Activated naive CD4-positive, alpha-beta T cell treated with Interleukin-2 at 50 U/mL for 16 hours (primary cell): ENCODE measurements around the gene MYOM1.
A peak's percentile ranks its signal among the peaks of the same experiment; 100 is the strongest.

Source experiments
- DNase-seq: peaks from one replicate; pipeline ENCODE4 v3.0.0-alpha.2; 2020

MYOM1 gene

GRCh38 chr18:3148930-3149535 is 70.7 kb downstream of the MYOM1 start:
- no peak for DNase-seq

- no peak for DNase-seq
Measured at GRCh38 chr18:3147935-3148554, 71.7 kb downstream of the MYOM1 start.

DNA sequence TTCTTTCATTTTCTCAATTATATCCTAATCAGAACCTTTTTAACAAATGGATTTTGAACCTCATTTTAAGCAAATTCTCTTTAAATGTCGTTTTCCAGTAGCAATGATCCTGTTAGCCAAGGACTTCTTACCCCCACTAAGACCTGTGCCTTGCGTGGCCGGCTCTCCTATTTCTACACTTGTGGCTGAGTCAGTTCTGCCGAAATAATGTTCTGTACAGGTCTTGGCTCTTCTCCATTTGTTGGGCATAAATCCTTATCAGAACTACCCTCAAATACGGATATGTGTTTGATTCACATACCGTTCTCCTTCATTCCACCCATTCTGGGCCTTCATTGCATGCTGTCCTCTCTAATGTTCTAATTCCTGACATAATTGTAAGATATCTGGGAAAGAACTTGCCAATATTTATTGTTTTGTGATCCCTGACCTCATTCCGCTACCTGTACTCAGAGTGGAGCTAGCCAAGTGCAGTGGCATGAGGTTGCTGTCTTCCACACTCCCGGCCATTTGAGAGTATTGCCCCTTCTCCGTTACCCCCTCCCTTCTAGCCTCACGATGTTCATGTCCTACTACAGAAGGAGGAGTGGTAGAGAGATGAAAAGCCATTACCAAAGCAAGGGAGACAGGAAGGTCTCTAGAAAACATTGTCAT is 78.7 kb downstream of the MYOM1 start:
- DNase-seq = no peak

DNA sequence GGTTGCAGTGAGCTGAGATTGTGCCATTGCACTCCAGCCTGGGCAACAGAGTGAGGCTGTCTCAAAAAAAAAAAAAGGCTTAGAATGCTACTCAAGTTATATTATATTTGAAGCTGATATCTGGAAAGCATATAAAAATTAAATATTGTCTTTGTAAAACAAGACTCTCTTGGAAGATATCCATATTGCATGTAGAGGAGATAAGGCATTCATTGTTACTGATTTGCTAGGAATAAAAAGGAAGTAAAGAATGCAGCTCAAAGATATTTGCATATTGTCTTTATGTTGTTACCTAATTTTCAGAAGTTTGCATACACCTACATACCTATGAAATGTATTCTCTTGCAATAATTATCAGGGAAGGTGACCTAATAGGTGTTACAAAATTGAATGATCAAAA is 79.4 kb downstream of the MYOM1 start:
- no peak for DNase-seq

DNA sequence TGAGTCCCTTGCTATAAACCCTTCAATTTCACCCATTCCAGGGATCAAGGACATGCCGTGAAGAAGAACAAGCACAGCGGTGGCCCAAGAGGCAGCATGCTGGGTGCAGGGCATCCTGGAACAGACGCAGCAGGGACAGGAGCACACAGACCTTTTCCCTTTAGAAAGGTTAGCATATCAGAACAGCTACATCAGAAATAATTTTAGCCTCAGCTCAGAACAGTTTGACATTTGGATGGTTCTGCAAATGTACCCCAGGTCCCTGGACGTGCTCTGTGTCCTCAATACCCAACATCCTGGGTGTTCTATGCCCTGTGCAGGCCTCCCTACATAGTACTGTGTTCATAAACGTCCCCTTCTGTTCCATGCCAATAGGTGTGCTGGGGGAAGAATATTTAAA is 80.4 kb downstream of the MYOM1 start:
- no peak for DNase-seq

GRCh38 chr18:3138274-3138975 is 81.3 kb downstream of the MYOM1 start:
- no peak for DNase-seq

DNA sequence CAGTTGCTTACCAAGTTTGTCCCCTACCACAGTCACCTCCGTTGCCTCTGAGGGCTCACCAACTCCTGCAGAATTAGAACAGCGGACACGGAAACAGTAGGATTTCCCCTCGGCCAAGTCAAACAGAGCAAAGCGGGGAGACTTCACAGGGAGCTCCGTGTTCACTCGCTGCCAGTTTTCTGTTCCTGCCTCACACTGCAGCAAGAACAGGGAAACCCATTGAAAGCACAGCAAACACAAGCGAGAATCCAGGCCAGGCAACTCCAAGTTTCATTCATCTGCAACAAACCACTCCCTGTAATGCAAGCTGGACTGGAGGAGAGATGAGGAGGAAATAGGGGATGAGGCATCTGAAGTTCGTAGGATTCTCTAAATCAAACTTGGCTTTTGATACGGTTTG is 84.2 kb downstream of the MYOM1 start:
- no peak for DNase-seq

DNA sequence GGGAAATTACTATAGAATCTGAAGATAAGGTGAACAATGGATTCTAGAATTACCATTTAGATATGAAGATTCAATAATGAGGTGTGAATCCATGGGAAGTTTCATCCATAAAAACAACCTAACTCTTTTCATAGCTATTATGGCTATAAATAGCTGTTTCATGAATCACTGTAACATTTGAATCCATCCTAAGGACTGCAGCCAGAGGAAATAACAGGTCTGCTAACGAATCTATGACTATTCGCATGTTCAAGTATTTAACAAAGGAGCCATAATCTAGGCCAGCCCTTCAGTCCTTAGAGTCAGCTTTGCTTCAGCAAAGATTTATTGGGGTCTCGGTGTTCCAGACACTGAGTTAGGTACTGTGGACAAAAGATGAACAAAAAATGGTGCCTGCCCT is 87.1 kb downstream of the MYOM1 start:
- DNase-seq = no peak

GRCh38 chr18:3130344-3130743 is 89.4 kb downstream of the MYOM1 start:
- no peak for DNase-seq

DNA sequence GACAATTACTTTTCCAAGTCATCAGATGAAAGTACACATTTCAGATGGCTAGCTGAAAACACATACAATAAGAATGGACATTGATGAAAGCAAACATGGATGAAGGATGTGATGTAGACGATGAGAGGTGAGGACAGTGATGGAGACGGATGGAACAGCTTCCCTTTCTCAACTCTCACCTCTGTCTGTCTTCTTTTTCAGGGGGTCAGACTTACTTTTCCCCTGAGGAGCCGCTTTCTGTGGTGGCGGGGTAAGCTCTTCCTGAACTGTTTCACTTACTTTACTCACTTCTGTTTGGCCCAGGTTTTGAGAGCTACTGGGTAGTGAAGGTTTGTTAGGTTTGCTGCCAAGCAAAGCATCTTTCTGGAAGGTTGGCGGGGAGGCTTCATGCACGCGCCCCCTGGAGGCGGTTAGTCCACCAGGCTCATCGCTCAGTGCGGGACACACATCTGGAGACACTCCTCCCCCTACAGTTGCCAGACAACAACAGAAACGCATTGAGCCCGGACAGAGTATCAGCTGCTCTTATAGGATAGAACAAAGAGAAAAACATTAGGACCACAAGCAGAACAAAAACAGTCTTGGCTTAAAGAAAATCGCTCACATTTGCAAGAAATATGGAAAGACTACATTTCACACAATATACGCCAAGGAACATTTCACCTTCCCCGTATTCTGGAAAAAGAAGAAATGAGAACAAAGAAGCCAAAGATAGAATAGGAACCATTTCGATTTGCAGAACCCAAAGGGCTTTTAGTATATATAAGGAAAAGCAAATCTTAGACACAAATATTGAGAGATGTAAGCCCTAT is 90.5 kb downstream of the MYOM1 start:
- peak; percentile 81 for DNase-seq

DNA sequence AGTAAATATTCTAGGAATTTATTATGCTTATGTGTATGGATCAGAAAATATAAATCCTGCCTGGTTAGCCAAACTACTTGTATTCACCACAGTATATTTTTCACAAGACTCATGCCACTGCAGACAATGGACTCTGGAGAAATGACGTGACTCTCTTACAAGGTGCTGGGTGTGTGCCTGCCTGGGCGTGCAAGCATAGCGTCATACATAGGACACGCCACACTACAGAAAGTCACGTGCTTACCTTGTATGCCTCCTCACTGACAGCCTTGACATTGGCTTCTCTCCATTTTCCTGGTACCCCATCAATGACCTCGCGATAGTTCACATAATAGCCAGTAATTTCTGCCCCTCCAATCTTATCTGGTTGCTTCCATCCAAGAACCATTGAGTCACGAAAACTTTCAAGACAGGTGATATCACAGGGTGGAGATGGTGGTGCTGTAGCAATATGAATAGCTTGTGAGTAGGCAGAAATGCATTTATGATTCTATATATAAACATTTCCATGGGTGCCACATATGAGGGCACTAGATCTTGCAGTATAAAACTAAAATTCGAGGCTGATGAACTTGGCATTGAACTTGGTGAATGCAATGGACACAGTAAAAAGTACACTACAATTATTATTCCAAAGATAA is 93.2 kb downstream of the MYOM1 start:
- no peak for DNase-seq

GRCh38 chr18:3124822-3125221 is 94.9 kb downstream of the MYOM1 start:
- DNase-seq = no peak

- no peak for DNase-seq
Measured at GRCh38 chr18:3122851-3123250, 96.9 kb downstream of the MYOM1 start.

- no peak for DNase-seq
Measured at GRCh38 chr18:3121259-3121658, 98.5 kb downstream of the MYOM1 start.

DNA sequence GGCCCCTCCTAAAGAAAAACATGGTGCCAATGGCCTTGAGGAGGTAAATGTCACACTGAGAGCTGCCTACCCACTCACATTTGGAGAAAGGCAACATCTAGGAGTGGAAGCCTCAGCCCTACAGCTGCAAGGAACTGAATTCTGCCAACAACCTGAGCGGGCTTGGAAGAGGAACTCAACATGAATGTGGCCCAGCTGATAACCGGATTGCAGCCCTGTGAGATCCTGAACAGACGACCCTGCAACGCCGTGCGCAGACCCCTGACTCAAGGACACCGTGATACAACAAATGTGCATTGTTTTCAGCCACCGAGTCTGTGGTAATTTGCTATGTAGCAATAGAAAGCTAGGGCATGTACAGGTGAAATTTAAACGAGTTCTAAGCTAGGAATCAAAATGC is 99.4 kb downstream of the MYOM1 start:
- no peak for DNase-seq

DNA sequence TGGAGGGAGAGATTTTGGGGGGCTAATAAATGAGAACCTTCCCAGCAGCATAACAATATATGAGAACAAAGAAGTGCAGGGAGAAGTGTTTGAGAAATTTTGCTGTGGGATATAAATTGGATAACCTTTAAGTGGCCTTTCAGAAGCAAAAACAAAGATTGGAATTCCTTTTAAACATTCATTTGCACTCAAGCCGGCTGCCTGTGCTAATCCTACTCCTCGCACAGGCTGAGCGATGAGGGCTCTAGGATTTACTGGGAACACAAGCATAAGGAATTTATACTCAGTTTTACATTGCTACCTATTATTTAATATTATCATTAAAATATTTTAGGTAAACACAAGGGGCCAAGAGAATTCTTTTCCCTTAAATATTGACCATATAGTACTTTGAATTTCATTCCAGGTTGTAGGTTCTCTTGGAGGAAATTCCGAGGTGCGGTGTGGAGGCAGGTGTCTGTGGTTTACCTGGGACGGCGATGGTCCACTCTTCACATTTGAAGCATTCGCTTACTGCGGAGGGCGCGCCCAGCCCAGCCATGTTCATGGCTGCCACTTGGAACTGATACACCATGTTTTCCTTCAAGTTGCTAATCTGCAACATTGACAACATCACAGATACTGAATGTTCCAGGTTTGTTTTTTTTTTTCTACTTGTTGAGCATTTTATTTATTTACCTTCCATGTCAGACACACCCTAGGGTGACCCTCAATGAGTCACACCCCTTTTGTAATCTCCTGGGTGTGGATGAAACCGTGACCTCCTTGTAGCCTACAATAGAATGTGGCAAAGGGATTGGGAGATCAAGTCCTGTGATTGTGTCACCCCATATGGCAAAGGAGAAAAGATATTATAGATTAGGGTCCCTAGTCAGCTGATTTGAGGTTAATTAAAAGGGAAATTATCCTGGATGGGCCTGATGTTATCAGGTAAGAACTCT is 100.1 kb downstream of the MYOM1 start:
- DNase-seq = no peak

GRCh38 chr18:3118195-3119010 is 101.4 kb downstream of the MYOM1 start:
- no peak for DNase-seq

- no peak for DNase-seq
Measured at GRCh38 chr18:3117493-3118192, 102.1 kb downstream of the MYOM1 start.

GRCh38 chr18:3115447-3116030 is 104.2 kb downstream of the MYOM1 start:
- DNase-seq = no peak
